HT1080 (cell line): ENCODE measurements around the gene CCDC97. TPM values are rescaled to one million over a fixed set of nuclear protein-coding genes. Genes with fewer than 3 reads are reported as not detected.
"Not testable (repeated sequence)": the region's sequence is repeated elsewhere in the genome, so short reads cannot be mapped to it uniquely, and the experiment has no call there.

Experiments
- DNase-seq: peaks from one replicate; pipeline ENCODE4 v3.0.0-alpha.2; 2015; ENCODE audit warnings: low read depth
- polyA plus RNA-seq, 2 experiments: library from polyadenylated mRNA; depleted of rRNA; stranded (reverse); fragments of >200 nt; gene quantifications; 2 replicates each; pipeline ENCODE4 v1.2.3, GENCODE V29; 2015
- total RNA-seq: library from RNA; depleted of rRNA; stranded (reverse); fragments of >200 nt; shearing (Covaris generic); gene quantifications from 2 replicates; pipeline ENCODE4 v1.2.3, GENCODE V29; 2014; rRNA removed

Gene CCDC97
- 10.0 and 14.3 TPM in 2 replicates for total RNA-seq
- 13.5 and 14.1 TPM in 2 replicates for polyA plus RNA-seq (2015; cell fraction: cytosol; rRNA removed)
- polyA plus RNA-seq (2015; cell fraction: nucleus; rRNA removed): 12.6 and 13.6 TPM in 2 replicates

DNA sequence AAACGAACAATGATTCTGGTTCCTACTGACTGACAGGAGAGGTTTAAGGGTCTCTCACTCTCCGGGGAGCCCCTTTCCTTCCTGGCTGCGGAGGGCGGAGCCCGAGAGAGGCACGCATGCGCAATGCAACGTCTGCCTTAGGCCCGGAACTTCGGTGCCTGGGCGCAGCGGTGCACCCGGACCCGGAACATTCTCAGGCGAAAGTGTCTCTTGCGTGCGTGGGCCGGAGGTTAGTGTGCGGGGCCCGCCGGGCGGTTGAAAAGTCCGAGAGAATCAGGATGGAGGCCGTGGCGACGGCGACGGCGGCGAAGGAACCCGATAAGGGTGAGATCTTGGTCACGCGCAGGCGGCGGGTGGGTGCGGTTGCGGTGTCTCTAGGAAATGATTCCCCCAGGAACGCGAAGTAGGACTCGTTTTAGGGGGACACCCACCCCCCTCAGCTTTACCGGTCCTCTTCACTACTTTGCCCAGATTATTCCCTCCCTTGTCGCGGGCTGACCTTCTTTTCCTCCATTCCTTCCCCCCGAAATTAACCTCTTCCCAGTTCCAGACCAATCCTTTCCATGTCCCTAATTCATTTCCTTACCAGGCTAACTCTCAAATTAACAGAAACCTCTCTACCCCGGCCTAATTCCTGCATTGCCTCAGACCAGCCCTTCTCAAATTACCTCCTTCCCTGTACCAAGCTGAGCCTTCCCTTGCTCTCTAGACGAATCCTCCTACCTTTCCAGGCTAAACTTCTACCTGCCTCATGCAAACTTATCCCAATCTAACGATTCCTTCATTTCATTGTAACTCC is at the start of gene CCDC97:
Gene CCDC97, plus strand, starts transcription at position 140 of the 799 bp plus-strand sequence. Its CDS starts 139 bp downstream, at position 279.
- peak; percentile 78 for DNase-seq

DNA sequence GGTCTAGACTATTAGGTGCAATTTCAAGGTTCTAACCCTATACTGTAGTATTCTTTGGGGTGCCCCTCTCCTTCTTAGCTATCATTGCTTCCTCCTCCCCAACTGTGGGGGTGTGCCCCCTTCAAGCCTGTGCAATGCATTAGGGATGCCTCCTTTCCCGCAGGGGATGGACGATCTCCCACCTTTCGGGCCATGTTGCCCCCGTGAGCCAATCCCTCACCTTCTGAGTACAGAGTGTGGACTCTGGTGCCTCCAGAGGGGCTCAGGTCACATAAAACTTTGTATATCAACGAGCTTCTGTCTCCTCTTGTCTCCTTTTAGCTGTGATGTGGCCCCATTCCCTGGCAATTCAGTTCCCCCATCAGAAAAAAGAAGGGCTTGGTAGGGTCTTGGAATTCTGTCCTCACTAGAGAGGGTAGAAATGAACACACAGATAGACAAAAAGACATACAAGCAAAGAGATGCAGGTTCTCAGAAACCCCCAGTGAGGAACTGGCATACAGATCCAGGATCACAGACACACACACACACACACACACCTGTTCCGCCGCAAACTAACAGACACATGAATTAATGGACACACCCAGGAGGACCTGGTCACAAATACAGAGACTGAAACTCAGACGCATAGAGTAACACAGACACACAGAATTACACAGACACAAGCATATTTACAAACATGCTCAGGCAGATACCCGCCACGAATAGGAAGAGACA is 48.3 kb upstream of the CCDC97 start:
- no peak for DNase-seq

DNA sequence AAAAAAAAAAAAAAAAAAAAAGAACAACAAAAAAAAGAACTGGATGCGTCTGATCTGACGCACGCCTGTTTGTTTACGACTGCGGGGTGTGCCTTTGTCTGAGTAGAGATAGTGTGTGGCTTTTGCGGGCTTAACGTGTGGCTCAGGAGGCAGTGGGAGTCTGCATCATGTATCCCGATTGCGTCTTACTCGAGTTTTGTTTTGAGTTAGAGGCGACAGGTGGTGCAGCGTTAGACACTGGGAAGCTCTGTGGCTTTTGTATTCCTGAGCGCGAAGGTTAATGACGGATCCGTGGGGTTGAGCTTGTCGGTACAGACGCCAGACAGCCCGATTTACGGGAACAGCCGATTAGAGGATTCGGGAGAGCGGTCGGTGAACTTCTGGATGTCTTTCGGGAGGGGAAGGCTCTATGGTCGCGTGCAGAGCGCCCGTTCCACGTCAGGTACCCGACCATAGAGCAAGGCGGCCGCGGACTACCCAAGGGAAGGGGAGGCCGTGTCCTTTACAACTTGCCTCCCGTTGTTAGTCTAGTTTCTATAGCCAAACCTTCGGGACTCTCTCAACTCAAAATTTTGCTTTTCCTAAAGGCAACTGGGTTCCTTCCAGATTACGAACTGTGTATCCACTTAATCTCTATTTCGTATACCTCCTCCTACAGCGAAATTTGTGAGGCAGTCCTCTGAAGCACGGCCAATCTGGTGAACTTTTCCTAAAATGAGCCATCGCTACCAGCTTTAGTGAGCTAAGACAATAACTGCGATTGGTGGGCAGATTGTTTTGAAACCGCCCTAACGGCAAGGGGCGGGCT is 46.7 kb upstream of the CCDC97 start:
- DNase-seq: peak; percentile 68

- DNase-seq: peak; percentile 100
These were observed 46.0 kb upstream of the CCDC97 start, which contains the start of gene HNRNPUL1 for GRCh38 chr19:41263850-41264580. Gene HNRNPUL1 (plus strand): TSS chr19:41264372. CDS start chr19:41264504, 132 bp downstream.

- no peak for DNase-seq
These were observed 45.2 kb upstream of the CCDC97 start for GRCh38 chr19:41264581-41265394.

GRCh38 chr19:41265395-41266153 is 44.4 kb upstream of the CCDC97 start:
- peak; percentile 33 for DNase-seq

- no peak for DNase-seq
These were observed 40.9 kb upstream of the CCDC97 start for GRCh38 chr19:41269055-41269454.

DNA sequence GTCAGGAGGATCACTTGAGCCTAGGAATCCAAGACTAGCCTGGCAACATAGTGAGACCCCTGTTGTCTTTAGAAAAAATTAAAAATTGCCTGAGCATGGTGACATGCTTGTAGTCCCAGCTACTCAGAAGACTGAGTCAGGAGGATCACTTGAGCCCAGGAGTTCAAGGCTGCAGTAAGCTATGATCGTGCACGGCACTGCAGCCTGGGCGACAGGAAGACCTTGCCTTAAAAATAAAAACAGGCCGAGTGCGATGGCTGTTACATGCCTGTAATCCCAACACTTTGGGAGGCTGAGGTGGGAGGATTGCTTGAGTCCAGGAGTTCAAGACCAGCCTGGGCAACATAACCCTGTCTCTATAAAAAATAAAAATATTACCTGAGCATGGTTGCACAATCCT is 40.4 kb upstream of the CCDC97 start:
- no peak for DNase-seq

GRCh38 chr19:41273076-41273475 is 36.9 kb upstream of the CCDC97 start:
- no peak for DNase-seq

- no peak for DNase-seq
These were observed 35.2 kb upstream of the CCDC97 start for GRCh38 chr19:41274802-41275201.

GRCh38 chr19:41276231-41276630 is 33.7 kb upstream of the CCDC97 start:
- no peak for DNase-seq

DNA sequence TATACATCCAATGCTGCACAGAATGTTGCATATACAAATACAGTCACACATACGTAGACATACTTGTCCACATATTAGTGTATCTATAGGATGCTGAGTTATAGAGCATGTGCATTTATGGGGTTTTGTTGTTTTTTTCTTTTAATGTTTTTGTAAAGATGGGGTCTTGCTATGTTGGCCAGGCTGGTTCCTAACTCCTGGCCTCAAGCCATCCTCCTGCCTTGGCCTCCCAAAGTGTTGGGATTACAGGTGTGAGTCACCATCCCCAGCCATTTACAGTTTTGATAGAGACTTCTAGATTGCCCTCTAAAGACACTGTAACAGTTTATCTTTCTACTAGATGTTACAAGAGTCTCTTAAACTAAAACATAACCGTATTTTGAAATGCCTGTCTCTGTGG is 31.5 kb upstream of the CCDC97 start:
- DNase-seq: no peak

- no peak for DNase-seq
These were observed 21.1 kb upstream of the CCDC97 start for GRCh38 chr19:41288673-41289530.

DNA sequence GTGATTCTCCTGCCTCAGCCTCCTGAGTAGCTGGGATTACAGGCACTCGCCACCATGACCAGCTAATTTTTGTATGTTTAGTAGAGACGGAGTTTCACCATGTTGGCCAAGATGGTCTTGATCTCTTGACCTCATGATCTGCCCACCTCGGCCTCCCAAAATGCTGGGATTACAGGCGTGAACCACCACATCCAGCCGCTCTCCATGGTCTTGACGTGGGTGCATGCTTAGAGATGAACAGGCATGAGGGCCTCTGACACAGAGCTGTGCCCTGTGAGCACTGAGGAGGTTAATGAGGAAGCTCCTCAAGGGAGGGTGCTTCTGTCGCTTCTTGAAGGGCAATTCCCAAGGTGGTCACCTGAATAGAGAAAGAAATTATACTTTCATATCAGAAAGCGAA is 20.2 kb upstream of the CCDC97 start:
- not testable (repeated sequence) for DNase-seq

DNA sequence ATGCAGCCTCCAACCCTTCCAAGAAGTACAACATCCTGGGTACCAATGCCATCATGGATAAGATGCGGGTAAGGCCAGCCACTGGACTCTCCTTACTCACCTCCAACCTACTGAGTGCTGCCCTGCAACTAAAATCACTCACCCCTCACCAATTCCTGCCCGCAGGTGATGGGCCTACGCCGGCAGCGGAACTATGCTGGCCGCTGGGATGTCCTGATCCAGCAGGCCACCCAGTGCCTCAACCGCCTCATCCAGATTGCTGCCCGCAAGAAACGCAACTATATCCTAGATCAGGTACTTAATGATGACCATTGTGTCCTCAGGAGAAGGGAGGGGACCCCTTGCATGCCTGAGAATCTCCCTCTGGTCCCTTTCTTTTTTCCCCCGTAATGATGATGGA is 15.6 kb upstream of the CCDC97 start:
- DNase-seq: no peak

DNA sequence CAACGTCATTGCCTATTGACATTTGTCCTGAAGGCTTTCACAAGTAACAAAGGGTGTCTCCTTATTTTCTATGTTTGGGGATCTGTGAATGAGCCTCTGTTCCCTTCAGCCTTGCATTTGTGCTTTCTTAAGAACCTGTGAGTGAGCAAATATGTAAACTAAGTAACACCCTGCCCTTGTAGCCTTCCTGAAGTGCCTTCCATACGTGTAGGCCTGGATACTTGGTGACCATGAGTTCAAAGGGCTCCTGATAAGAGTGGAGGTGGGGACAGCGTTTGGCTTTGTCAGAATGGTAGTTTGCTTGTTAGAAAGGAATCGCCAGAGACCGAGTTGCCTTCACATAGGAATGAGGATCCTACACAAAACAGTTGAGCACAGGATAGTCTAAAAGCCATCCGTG is 14.5 kb upstream of the CCDC97 start:
- no peak for DNase-seq

DNA sequence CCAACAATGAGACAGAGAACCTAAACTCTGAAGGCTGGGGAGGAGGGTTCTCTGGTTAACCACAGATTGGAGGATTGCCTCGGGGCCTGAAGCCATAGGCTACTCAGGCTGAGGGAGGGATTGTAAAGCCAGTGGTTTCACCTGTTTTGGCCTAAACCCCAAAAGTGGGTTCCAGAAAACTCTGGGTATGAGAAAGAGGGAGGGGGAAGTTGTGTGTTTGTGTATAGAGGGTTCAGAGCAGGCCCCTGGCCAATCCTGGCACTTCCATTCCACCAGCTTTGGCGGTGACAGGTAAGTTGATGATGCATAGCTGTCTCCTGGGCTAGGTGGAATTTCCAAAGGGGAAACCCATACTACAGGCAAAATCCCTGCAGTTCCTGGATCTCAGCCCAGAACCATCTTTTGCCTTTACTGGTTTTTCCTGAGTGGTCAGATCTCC is 13.5 kb upstream of the CCDC97 start:
- DNase-seq: no peak
